ENCODE data around the gene APBB2.
A peak's percentile ranks its signal among the peaks of the same experiment; 100 is the strongest.
"Not testable (repeated sequence)": the region's sequence is repeated elsewhere in the genome, so short reads cannot be mapped to it uniquely, and the experiment has no call there.

The APBB2 gene

DNA sequence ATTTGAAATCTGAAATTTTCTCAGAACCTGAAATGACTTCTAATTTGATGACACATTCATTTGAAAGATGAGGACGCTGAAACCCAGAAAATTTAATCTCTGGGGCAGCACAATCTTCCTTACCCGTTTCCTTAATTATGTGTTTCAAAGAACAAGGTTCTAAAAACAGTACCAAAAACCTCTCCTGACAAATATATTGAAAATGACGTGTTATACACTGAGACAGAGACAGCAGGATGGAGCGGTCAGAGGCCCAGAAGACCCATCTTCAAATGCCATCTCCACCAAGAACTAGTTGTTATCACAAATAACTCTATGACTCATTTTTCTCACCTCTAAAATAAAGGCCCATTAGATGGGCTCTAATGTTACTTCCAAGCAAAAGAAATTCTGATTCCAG, 287.3 kb downstream of the APBB2 start:
- H3K36me3 ChIP-seq: no peaks in the 10 kb centered on the region
- H3K27ac ChIP-seq: no peak overlapping the region
- H3K27me3 ChIP-seq (ENCODE audit: insufficient read depth, low read depth, severe bottlenecking): no peaks in the 10 kb centered on the region
- H3K4me3 ChIP-seq (ENCODE audit: low read depth, low read length): no peak overlapping the region
- no peaks in the 10 kb centered on the region for H3K9me3 ChIP-seq (ENCODE audit: severe bottlenecking)
- DNase-seq: no peak
- TF ChIP-seq, protein P1, sequence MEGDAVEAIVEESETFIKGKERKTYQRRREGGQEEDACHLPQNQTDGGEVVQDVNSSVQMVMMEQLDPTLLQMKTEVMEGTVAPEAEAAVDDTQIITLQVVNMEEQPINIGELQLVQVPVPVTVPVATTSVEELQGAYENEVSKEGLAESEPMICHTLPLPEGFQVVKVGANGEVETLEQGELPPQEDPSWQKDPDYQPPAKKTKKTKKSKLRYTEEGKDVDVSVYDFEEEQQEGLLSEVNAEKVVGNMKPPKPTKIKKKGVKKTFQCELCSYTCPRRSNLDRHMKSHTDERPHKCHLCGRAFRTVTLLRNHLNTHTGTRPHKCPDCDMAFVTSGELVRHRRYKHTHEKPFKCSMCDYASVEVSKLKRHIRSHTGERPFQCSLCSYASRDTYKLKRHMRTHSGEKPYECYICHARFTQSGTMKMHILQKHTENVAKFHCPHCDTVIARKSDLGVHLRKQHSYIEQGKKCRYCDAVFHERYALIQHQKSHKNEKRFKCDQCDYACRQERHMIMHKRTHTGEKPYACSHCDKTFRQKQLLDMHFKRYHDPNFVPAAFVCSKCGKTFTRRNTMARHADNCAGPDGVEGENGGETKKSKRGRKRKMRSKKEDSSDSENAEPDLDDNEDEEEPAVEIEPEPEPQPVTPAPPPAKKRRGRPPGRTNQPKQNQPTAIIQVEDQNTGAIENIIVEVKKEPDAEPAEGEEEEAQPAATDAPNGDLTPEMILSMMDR (IDR thresholded peaks at IDR 0.05; ENCODE audit: low read depth, low read length): no peak

DNA sequence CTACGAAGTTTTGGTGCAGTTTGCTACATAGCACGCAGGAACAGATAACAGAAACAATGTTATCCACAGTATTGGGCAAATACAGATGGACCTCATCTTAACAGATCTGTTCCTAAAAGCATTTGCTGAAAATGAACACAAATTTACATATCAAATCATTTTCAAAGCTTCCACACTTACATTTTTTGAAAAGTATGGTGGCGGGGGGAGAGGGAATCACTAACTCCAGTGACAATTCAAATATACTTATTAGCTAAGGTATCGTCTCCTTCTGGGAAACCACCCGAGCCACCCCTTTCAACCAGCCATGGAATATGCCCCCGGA, 289.6 kb downstream of the APBB2 start:
- TF ChIP-seq, protein P1 (IDR thresholded peaks at IDR 0.05; ENCODE audit: low read depth, low read length): no peak
- Histone ChIP-seq H3K9me3 (ENCODE audit: severe bottlenecking) (no peaks in the 10 kb centered on the region), H3K36me3 (no peaks in the 10 kb centered on the region), H3K27ac (no peak overlapping the region), H3K27me3 (ENCODE audit: insufficient read depth, low read depth, severe bottlenecking) (no peaks in the 10 kb centered on the region), H3K4me3 (ENCODE audit: low read depth, low read length) (no peak overlapping the region)
- DNase-seq: no peak

GRCh38 chr4:40924096-40924792, 290.1 kb downstream of the APBB2 start:
- Histone ChIP-seq H3K4me3 (ENCODE audit: low read depth, low read length) (no peak overlapping the region), H3K9me3 (ENCODE audit: severe bottlenecking) (no peaks in the 10 kb centered on the region), H3K27me3 (ENCODE audit: insufficient read depth, low read depth, severe bottlenecking) (no peaks in the 10 kb centered on the region), H3K36me3 (no peaks in the 10 kb centered on the region), H3K27ac (no peak overlapping the region)
- TF ChIP-seq, protein P1 (IDR thresholded peaks at IDR 0.05; ENCODE audit: low read depth, low read length): peak; percentile 79
- peak; percentile 81 for DNase-seq

DNA sequence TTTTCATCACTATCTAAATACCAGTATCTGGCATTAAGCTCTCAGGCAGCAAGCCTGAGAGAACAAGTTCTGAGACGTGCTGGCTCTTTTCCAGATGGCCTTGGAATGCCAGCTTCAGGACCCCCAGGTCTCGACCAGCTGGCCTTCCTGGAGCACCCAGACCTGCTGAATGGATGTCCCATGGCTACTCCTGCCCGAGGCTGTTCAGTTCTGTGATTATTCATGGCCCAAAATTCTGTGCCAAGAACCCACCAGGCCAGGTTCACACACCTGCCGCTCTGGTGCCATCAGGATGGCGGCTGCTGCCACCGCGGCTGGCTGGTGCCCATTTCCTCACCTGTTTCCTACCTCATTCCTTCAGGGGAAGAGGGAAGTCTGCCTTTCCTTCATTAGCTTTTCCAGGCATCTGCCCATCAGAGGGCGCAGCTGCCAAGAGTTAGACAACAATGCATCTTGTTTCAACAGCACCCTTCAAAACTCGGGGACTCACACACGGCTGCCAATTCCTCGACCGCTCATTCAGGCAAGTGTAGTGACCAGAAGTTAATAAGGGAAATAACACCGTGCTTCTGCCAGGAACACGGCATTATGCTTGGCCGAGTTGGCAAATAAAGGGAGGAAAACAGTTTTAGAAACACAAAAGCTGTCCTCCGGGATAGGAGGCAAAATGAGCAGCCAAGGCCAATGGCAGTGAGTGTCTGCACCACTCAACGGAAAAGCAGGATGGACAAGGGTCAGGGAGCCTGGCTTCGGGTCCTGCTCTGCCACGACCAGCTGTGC, 290.8 kb downstream of the APBB2 start:
- H3K36me3 ChIP-seq: no peaks in the 10 kb centered on the region
- no peaks in the 10 kb centered on the region for H3K9me3 ChIP-seq (ENCODE audit: severe bottlenecking)
- no peak overlapping the region for H3K4me3 ChIP-seq (ENCODE audit: low read depth, low read length)
- H3K27me3 ChIP-seq (ENCODE audit: insufficient read depth, low read depth, severe bottlenecking): no peaks in the 10 kb centered on the region
- no peak for DNase-seq
- TF ChIP-seq, protein P1 (IDR thresholded peaks at IDR 0.05; ENCODE audit: low read depth, low read length): no peak
- no peak overlapping the region for H3K27ac ChIP-seq

DNA sequence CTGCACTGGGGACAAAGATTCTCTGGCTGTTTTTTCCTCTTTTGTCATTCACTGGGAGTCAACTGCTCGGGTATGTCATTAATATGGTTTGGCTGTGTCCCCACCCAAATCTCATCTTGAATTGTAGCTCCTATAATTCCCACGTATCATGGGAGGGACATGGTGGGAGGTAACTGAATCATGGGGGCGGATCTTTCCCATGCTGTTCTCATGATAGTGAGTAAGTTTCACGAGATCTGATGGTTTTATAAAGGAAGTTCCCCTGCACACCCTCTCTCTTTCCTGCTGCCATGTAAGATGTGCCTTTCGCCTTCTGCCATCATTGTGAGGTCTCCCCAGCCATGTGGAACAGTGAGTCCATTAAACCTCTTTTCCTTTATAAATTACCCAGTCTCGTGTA, 294.4 kb downstream of the APBB2 start:
- not testable (repeated sequence) for H3K9me3 ChIP-seq (ENCODE audit: severe bottlenecking); H3K27me3 ChIP-seq (ENCODE audit: insufficient read depth, low read depth, severe bottlenecking); H3K36me3 ChIP-seq; H3K27ac ChIP-seq; DNase-seq; H3K4me3 ChIP-seq (ENCODE audit: low read depth, low read length)

DNA sequence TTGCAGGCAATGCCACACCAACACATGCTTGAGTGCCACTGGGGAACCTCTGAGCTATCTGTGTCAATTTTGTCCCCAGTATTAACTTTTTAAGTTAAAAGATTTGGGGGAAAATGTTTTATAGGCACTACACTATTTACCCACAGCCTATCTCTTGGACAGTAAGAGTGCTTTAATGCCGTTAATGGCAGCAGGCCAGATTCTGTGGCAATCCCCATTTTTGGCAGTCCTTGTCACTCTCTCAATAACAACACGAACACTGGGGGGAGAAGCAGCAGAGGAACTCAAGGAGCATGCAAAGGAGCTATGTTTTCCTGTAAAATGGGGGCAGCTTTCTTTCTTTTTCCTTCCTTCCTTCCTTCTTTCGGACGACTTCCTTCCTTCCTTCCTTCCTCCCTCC, 296.0 kb downstream of the APBB2 start:
- Histone ChIP-seq H3K27me3 (ENCODE audit: insufficient read depth, low read depth, severe bottlenecking) (no peaks in the 10 kb centered on the region), H3K27ac (no peak overlapping the region), H3K9me3 (ENCODE audit: severe bottlenecking) (no peaks in the 10 kb centered on the region), H3K36me3 (no peaks in the 10 kb centered on the region), H3K4me3 (ENCODE audit: low read depth, low read length) (no peak overlapping the region)
- no peak for DNase-seq
- TF ChIP-seq, protein P1 (IDR thresholded peaks at IDR 0.05; ENCODE audit: low read depth, low read length): no peak

All from WERI-Rb-1 (cell line).